K562 (cell line): ENCODE data around the gene RHBDL3. TPM values are rescaled to one million over a fixed set of nuclear protein-coding genes. Genes with fewer than 3 reads are reported as not detected.
A peak's percentile ranks its signal among the peaks of the same experiment; 100 is the strongest.

Experiments used
- ATAC-seq: fragments of 200-7000 bp; cut with Tn5 transposase; 3 replicates; pipeline ENCODE4 v1.9.1; 2020; ENCODE audit warnings: moderate library complexity
- BruUV-seq: library from RNA; stranded (reverse); fragments of 400-500 nt; replicated peaks from 2 replicates; lab custom pipeline; 2021; lab: Mats Ljungman, UMichigan
- CTCF ChIA-PET: fragments of 300-600 bp; formaldehyde crosslinking; extraction: SDS; loops from one replicate; lab custom pipeline; 2021; ENCODE audit warnings: low intra/inter-chr PET ratio; lab: Yijun Ruan, JAX
- POLR2A ChIA-PET: fragments of 300-600, 350-650 bp; sonication (Branson Sonifier 250); formaldehyde crosslinking; extraction: SDS; loops from one replicate; lab custom pipeline; 2021; ENCODE audit warnings: antibody characterized with exemption, inconsistent platforms; lab: Yijun Ruan, JAX
- DNase-seq, 4 experiments: peaks; one replicate each; pipeline versions ENCODE4 v3.0.0 to v3.0.0-alpha.2; 2011 to 2018; ENCODE audit warnings: low spot score in 3 of 4, mixed read lengths in 3 of 4; ENCODE audit errors: extremely low read depth in 1 of 4
- FAIRE-seq: peaks from 2 replicates; lab custom pipeline; 2011; peaks lifted over from hg19 to GRCh38; lab: Jason Lieb, UNC
- H2AFZ ChIP-seq: 2 replicates; pipeline ENCODE4 v1.6.0; 2011; ENCODE audit warnings: low read depth, low read length, control low read depth, inconsistent platforms
- H3K27ac ChIP-seq: fragments of 200-600 bp; 3 replicates; pipeline ENCODE4 v1.8.0; 2011; ENCODE audit warnings: low read depth, mild to moderate bottlenecking, control low read depth, inconsistent platforms, low read length, moderate library complexity, mixed read lengths; ENCODE audit errors: extremely low read depth
- H3K27me3 ChIP-seq, 2 experiments: fragments of 300-600 bp in 1 of 2; 2 replicates in 1 of 2; 3 replicates in 1 of 2; pipeline versions ENCODE4 v1.6.0 to v1.8.0; 2011; ENCODE audit warnings: inconsistent platforms in 2 of 2, low read length in 2 of 2, mild to moderate bottlenecking in 1 of 2, mixed read lengths in 1 of 2, moderate library complexity in 1 of 2; ENCODE audit not compliant: control insufficient read depth in 2 of 2, insufficient read depth in 2 of 2
- H3K36me3 ChIP-seq: fragments of 300-600 bp; 3 replicates; pipeline ENCODE4 v1.8.0; 2011; ENCODE audit warnings: mild to moderate bottlenecking, low read length, inconsistent platforms; ENCODE audit not compliant: control insufficient read depth, insufficient read depth
- H3K4me1 ChIP-seq, 2 experiments: fragments of 200-600 bp in 1 of 2; replicated peaks in 1 of 2; 2 replicates in 1 of 2; 3 replicates in 1 of 2; pipeline versions ENCODE4 v1.5.1 to v1.8.0; 2011; ENCODE audit warnings: inconsistent platforms in 2 of 2, low read length in 2 of 2, mild to moderate bottlenecking in 1 of 2, mixed read lengths in 1 of 2, moderate library complexity in 1 of 2; ENCODE audit not compliant: control insufficient read depth in 2 of 2, insufficient read depth in 2 of 2
- H3K4me2 ChIP-seq: 2 replicates; pipeline ENCODE4 v1.6.1; 2011; ENCODE audit warnings: low read length, control low read depth, inconsistent platforms, mixed read lengths; ENCODE audit not compliant: insufficient read depth
- H3K4me3 ChIP-seq: fragments of 200-600 bp; sonication (generic), shearing (Covaris generic); 2 replicates; pipeline ENCODE4 v1.5.1; 2016; ENCODE audit warnings: control low read depth, inconsistent platforms
- H3K79me2 ChIP-seq: fragments of 200-600 bp; 3 replicates; pipeline ENCODE4 v1.8.0; 2011; ENCODE audit warnings: low read length, inconsistent platforms; ENCODE audit not compliant: control insufficient read depth, insufficient read depth
- H3K9ac ChIP-seq, 2 experiments: 2 replicates each; pipeline versions ENCODE4 v1.6.0 to v1.6.1; 2011; ENCODE audit warnings: low read depth in 2 of 2, low read length in 2 of 2, control low read depth in 1 of 2, inconsistent platforms in 1 of 2, mild to moderate bottlenecking in 1 of 2, mixed read lengths in 1 of 2; ENCODE audit not compliant: insufficient read depth in 1 of 2
- H3K9me1 ChIP-seq: one replicate; pipeline ENCODE4 v1.6.0; 2011; ENCODE audit warnings: inconsistent platforms, mild to moderate bottlenecking, low read length, moderate library complexity; ENCODE audit not compliant: control insufficient read depth, insufficient read depth
- H3K9me3 ChIP-seq: replicated peaks from 2 replicates; pipeline ENCODE4 v1.5.1; 2011; ENCODE audit warnings: low read depth, low read length, inconsistent platforms; ENCODE audit not compliant: control insufficient read depth, insufficient read depth
- H4K20me1 ChIP-seq: replicated peaks from 2 replicates; pipeline ENCODE4 v1.6.1; 2011; ENCODE audit warnings: low read length, inconsistent platforms, mixed read lengths; ENCODE audit not compliant: control insufficient read depth, insufficient read depth
- EWSR1 ChIP-seq: fragments of 450-650 bp; IDR thresholded peaks from 2 replicates; pipeline ENCODE4 v1.6.1; 2018; ENCODE audit warnings: borderline replicate concordance, mild to moderate bottlenecking, low read depth, moderate library complexity; ENCODE audit not compliant: partially characterized antibody
- HNRNPH1 ChIP-seq: fragments of 200-400 bp; formaldehyde crosslinking; optimal IDR thresholded peaks from 2 replicates; pipeline ENCODE3; 2017; ENCODE audit warnings: low read depth, mild to moderate bottlenecking, low read length, moderate library complexity
- NONO ChIP-seq, 2 experiments: fragments of 200-400 bp in 1 of 2; fragments of 450-650 bp in 1 of 2; formaldehyde crosslinking in 1 of 2; IDR thresholded peaks; 2 replicates each; pipeline ENCODE4 v1.6.1; 2017; ENCODE audit warnings: low read depth in 2 of 2, mild to moderate bottlenecking in 2 of 2, moderate library complexity in 2 of 2, low read length in 1 of 2
- PTTG1 ChIP-seq: fragments of 450-650 bp; IDR thresholded peaks from 2 replicates; pipeline ENCODE4 v1.6.1; 2016; ENCODE audit warnings: low read depth, mild to moderate bottlenecking, missing genetic modification characterization, missing compliant biosample characterization
- TBL1XR1 ChIP-seq, 2 experiments: IDR thresholded peaks; 2 replicates each; pipeline ENCODE4 v1.6.1; 2012; ENCODE audit warnings: improper control_type of control experiment in 2 of 2, low read length in 2 of 2, mild to moderate bottlenecking in 1 of 2
- TEAD1 ChIP-seq, 2 experiments: fragments of 450-650 bp in 1 of 2; sonication (generic) in 1 of 2; formaldehyde crosslinking; IDR thresholded peaks; 2 replicates each; pipeline versions ENCODE4 v1.4.0 to v1.8.0; 2020 to 2022; ENCODE audit warnings: mild to moderate bottlenecking in 2 of 2, missing genetic modification reagents in 1 of 2
- ZFP36 ChIP-seq: fragments of 150-350 bp; IDR thresholded peaks from 2 replicates; pipeline ENCODE4 v1.6.1; 2018; ENCODE audit warnings: low read length, low read depth; ENCODE audit not compliant: partially characterized antibody
- WGBS: fragments of 100-300 bp; shearing (Covaris generic); methylation state at CpG from one replicate; pipeline ENCODE4 v1.1.6; 2016; ENCODE audit warnings: low coverage, mixed read lengths; ENCODE audit not compliant: insufficient coverage; ENCODE audit errors: missing lambda C conversion rate; 5-methylcytosine and 5-hydroxymethylcytosine counted together
- in situ Hi-C: fragments of 300-500 bp; cut with MboI; formaldehyde crosslinking; loops from 4 replicates; pipeline ENCODE4 v1.15.0; 2018; ENCODE audit warnings: inconsistent platforms, mixed read lengths
- intact Hi-C: fragments of 100-400 bp; cut with micrococcal nuclease; formaldehyde crosslinking; loops from 2 replicates; pipeline ENCODE4 v1.14.2; 2022
- polyA plus RNA-seq, 8 experiments: library from polyadenylated mRNA; depleted of rRNA in 4 of 8; stranded (reverse) in 5 of 8; unstranded in 3 of 8; fragments of >200 nt; fragmentation: Nextera tagmentation in 2 of 8; fragmentation: Illumina TruSeq in 1 of 8; extraction: Ambion mirVana in 2 of 8; extraction: Trizol in 1 of 8; gene quantifications; 2 replicates each; pipeline versions ENCODE4 v1.2.1 to v1.2.3, GENCODE V29; 2011 to 2014; ENCODE audit warnings: inconsistent platforms in 1 of 8, missing spikeins in 1 of 8
- total RNA-seq, 7 experiments: library from RNA; depleted of rRNA in 6 of 7; stranded (reverse); fragments of >200 nt in 6 of 7; fragmentation: Illumina TruSeq in 2 of 7; extraction: Trizol in 2 of 7; gene quantifications; 2 replicates each; pipeline versions ENCODE4 v1.2.1 to v1.2.3, GENCODE V29; 2011 to 2021; ENCODE audit warnings: low replicate concordance in 1 of 7
- TF ChIP-seq, protein P1 (sequence below): fragments of 250-450 bp; sonication (Bioruptor Pico); IDR thresholded peaks from 2 replicates; pipeline ENCODE4 v1.8.0; 2021; ENCODE audit warnings: moderate library complexity, mild to moderate bottlenecking, inconsistent platforms
- TF ChIP-seq, protein P2 (sequence below): IDR thresholded peaks from 3 replicates; pipeline ENCODE4 v1.6.1; 2011; ENCODE audit warnings: borderline replicate concordance, mild to moderate bottlenecking; ENCODE audit not compliant: insufficient read length, insufficient read depth
- TF ChIP-seq, protein P3 (sequence below): sonication (generic); formaldehyde crosslinking; IDR thresholded peaks from 2 replicates; pipeline ENCODE4 v1.5.0; 2020; ENCODE audit warnings: missing genetic modification reagents
- TF ChIP-seq, protein P4 (sequence below), 2 experiments: fragments of 450-650 bp in 1 of 2; sonication (generic) in 1 of 2; formaldehyde crosslinking in 1 of 2; IDR thresholded peaks in 1 of 2; conservative IDR thresholded peaks in 1 of 2; 2 replicates each; pipeline versions ENCODE4 v1.6.1 to v1.8.1; 2016 to 2023; ENCODE audit warnings: mild to moderate bottlenecking in 2 of 2, moderate library complexity in 2 of 2, inconsistent platforms in 1 of 2, missing genetic modification reagents in 1 of 2

The RHBDL3 gene
- total and polyA plus RNA-seq, 9 of the 15 experiments (the other 6 are each of a cell fraction or from before 2014, with no cell fraction given), result 0.06 to 0.31 (median 0.09) TPM; not detected in 4

DNA sequence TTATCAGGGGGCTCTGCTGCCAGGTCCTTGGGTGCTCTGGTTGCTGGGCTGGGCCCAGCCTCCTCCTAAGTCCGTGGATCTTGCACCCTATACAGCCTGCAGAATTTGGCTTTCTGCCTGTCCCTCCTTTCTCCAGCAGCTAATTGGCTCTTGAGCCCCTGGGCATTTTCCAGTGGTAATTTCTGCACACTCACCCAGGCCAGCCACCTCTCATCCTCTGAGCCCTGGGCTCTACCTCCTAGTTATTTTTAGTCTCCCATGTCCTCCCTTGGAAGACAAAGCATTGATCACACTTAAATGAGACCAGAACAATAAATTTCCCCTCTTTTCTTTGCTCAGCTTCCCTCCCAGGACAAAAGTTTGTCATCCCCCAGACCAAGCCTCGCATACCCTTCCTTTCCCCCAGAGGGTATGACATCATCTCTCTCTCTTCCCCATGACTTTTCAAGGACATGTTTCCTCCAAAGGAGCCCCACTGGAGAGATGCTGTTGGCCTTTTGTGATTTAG lies 38.2 kb downstream of the RHBDL3 start:
- no TSS peak for BruUV-seq
- ATAC-seq (no peak), FAIRE-seq (no peak), DNase-seq (no peak)
- in situ Hi-C loops (no loop called here), intact Hi-C loops (no loop called here)
- Histone ChIP-seq H3K9ac (no peak overlapping the region), H3K79me2 (no peaks in the 10 kb centered on the region), H3K4me2 (no peak overlapping the region), H3K9me1 (no peaks in the 10 kb centered on the region), H3K4me1 (peaks cover 6 to 12% of the 10 kb centered on the region in 2 experiments; a peak in 4 of 5 replicates), H3K9me3 (no peaks in the 10 kb centered on the region), H3K27me3 (peaks cover 6 to 7% of the 10 kb centered on the region in 2 experiments; a peak in 2 of 5 replicates), H2AFZ (no peak overlapping the region), H3K4me3 (no peak overlapping the region), H3K36me3 (no peaks in the 10 kb centered on the region), H4K20me1 (0 out of 2 replicates have a peak, but pooled peaks cover 1% of the 10 kb centered on the region), H3K27ac (no peak overlapping the region)
- 24% methylated on average over 2 of the region's 2 CpGs for WGBS
- CTCF ChIA-PET, result no interaction called here
- POLR2A ChIA-PET, result interaction anchor here (1.0 kb wide), 2 partner anchors 9 to 15 kb away, joined by 3 read pairs; no protein-coding TSS in a partner anchor
- TF ChIP-seq HNRNPH1 (no peak), NONO (IDR thresholded peaks at IDR 0.05; ENCODE audit: low read depth in 2 of 2, low read length in 1 of 2) (no peak), EWSR1 (no peak), ZFP36 (no peak), TEAD1 (CRISPR knock-in tag; IDR thresholded peaks at IDR 0.05) (no peak), TBL1XR1 (IDR thresholded peaks at IDR 0.05; ENCODE audit: low read length in 2 of 2) (no peak), PTTG1 (tag) (no peak)
- TF ChIP-seq, protein P1, sequence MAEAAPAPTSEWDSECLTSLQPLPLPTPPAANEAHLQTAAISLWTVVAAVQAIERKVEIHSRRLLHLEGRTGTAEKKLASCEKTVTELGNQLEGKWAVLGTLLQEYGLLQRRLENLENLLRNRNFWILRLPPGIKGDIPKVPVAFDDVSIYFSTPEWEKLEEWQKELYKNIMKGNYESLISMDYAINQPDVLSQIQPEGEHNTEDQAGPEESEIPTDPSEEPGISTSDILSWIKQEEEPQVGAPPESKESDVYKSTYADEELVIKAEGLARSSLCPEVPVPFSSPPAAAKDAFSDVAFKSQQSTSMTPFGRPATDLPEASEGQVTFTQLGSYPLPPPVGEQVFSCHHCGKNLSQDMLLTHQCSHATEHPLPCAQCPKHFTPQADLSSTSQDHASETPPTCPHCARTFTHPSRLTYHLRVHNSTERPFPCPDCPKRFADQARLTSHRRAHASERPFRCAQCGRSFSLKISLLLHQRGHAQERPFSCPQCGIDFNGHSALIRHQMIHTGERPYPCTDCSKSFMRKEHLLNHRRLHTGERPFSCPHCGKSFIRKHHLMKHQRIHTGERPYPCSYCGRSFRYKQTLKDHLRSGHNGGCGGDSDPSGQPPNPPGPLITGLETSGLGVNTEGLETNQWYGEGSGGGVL (CRISPR knock-in tag), result no peak
- TF ChIP-seq, protein P2, sequence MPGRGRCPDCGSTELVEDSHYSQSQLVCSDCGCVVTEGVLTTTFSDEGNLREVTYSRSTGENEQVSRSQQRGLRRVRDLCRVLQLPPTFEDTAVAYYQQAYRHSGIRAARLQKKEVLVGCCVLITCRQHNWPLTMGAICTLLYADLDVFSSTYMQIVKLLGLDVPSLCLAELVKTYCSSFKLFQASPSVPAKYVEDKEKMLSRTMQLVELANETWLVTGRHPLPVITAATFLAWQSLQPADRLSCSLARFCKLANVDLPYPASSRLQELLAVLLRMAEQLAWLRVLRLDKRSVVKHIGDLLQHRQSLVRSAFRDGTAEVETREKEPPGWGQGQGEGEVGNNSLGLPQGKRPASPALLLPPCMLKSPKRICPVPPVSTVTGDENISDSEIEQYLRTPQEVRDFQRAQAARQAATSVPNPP, result no peak
- TF ChIP-seq, protein P3, sequence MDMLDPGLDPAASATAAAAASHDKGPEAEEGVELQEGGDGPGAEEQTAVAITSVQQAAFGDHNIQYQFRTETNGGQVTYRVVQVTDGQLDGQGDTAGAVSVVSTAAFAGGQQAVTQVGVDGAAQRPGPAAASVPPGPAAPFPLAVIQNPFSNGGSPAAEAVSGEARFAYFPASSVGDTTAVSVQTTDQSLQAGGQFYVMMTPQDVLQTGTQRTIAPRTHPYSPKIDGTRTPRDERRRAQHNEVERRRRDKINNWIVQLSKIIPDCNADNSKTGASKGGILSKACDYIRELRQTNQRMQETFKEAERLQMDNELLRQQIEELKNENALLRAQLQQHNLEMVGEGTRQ (CRISPR knock-in tag), result no peak
- TF ChIP-seq, protein P4, sequence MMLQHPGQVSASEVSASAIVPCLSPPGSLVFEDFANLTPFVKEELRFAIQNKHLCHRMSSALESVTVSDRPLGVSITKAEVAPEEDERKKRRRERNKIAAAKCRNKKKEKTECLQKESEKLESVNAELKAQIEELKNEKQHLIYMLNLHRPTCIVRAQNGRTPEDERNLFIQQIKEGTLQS (IDR thresholded peaks at IDR 0.05), result peak; percentile 84
- TF ChIP-seq, protein P4 (CRISPR knock-in tag; conservative IDR thresholded peaks at IDR 0.05), result no peak
